ENCODE data around the gene ACBD6.

The ACBD6 gene

DNA sequence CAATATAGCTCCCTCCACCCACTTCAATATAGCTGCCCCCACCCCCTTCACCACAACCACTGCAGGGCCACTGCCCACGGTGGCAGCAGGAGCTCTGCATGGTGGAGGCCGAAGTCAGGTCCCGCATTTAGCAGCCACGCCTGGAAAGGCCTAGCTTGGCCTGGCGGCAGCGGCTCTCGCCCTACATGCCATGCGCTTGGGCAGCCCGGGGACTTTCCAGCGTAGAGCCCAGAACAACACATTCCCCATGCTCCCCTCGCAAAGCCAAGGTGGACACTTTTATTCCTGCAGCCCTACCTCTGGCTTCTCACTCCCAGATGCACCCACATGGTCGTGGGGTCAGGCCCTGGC lies 235.2 kb downstream of the ACBD6 start:
- DNase-seq = no peak

DNA sequence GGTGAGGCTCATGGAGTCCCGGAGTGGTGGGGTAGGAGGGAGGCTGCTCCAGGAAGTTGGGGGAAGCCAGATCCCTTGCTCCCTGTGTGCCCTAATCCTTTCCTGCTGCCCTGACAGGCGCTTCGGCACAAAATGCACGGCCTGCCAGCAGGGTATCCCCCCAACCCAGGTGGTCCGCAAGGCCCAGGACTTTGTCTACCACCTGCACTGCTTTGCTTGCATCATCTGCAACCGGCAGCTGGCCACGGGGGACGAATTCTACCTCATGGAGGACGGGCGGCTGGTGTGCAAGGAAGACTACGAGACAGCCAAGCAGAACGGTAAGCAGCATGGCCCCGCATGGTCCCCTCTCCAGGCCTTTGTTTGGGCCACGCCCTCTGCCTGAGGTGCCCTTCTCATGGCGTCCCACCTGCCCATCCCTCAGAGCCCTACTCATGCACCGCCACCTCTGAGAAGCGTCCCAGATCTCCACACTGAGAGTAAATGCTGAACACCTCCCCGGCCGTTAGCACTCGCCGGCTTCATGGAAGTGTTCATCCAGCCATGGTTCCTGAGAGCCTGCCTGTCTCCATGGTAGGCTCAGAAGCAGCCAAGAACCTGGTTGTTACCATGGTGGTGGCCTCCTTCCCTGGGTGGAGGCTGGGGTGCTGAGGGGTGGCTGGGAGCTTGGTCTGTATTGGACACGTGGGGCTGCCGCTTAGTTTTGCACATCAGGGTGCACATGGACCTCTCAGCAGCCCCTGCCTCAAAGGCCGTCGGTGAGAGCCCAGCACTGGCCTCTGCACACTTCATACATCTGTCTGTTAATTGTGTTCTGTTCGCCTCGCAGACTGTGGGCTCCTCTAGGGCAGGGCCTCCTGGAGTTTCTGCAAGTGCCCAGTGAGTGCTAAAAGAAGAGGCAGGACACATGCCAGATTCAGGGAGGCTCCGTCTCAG lies 235.8 kb downstream of the ACBD6 start:
- DNase-seq = no peak

GRCh38 chr1:180265871-180266270 lies 236.5 kb downstream of the ACBD6 start:
- no peak for DNase-seq

GRCh38 chr1:180265201-180265600 lies 237.2 kb downstream of the ACBD6 start:
- DNase-seq = no peak

- DNase-seq = no peak
These were observed 237.8 kb downstream of the ACBD6 start for GRCh38 chr1:180264595-180264994.

- DNase-seq = no peak
These were observed 239.5 kb downstream of the ACBD6 start for GRCh38 chr1:180262628-180263488.

- no peak for DNase-seq
These were observed 240.7 kb downstream of the ACBD6 start for GRCh38 chr1:180261524-180262155.

DNA sequence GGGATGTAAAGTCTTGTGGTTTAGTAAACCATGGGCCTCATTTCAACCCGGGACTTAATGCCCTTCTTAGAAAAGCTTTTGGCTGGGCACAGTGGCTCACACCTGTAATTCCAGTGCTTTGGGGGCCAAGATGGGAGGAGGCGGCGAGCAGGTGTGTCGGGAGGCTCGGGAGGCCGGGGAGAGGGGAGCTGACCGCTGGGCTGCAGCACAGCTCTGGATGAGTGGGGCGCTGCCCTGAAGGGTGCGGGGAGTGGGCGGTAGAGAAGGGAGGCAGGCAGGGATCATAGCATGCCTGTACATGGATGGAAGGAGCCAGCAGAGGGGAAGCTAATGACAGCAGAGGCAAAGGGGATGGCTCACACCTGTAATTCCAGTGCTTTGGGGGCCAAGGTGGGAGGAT lies 241.3 kb downstream of the ACBD6 start:
- DNase-seq = no peak

DNA sequence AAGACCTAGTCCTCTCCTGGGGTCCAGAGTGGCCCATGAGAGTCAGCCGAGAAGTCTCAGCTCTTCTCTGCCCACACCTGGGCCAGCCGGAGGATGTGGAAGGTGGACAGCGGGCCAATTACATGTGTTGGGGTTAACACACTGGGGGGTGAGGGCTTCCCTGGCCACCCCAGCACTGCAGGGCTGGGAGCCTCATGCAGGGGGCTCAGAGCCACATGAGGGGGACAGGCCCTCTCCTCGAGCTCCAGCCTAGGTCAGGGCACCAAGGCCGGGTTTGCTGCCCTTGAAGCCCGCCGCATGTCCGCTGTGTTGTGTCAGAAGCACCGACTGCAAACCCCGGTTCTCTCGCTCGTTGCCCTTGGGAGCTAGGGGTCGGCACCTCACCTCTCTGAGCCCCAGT lies 241.8 kb downstream of the ACBD6 start:
- no peak for DNase-seq

- no peak for DNase-seq
These were observed 242.7 kb downstream of the ACBD6 start for GRCh38 chr1:180259431-180260338.

DNA sequence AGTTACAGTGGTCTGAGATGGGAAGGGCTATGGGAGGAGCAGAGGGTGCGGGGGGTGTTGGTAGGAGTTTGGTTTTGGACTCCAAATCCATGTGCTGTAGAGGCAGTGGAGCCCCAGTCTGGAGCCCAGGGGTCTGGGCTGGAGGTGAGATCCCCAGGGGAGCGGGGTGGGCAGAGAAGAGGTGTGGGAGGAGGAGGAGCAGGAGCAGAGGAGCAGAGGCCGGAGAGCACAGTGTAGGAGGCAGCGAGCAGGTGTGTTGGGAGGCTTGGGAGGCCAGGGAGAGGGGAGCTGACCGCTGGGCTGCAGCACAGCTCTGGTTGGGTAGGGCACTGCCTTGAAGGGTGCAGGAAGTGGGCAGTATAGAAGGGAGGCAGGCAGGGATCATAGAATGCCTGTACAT lies 243.4 kb downstream of the ACBD6 start:
- no peak for DNase-seq

GRCh38 chr1:180258290-180258689 lies 244.1 kb downstream of the ACBD6 start:
- DNase-seq = no peak

DNA sequence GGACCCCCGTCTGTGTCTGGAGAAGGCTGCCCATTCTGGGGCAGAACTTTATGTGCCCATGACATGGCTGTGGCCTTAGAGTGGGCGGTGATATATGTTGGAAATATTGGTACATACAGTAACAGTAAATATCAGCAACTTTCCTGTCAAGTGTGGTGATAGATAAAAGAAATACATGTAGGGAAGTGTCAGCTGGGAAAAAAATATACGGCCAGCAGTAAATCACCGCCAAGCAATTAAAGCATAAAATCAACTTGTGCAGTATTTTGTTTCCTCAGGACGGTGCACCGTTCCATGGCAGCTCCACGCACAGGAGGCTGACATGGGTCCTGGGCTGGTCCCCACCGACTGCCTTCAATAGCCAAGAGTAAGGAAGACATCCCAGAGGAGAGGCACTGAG lies 244.9 kb downstream of the ACBD6 start:
- no peak for DNase-seq

GRCh38 chr1:180257028-180257386 lies 245.4 kb downstream of the ACBD6 start:
- no peak for DNase-seq

GRCh38 chr1:180256341-180257027 lies 245.9 kb downstream of the ACBD6 start:
- DNase-seq = no peak

GRCh38 chr1:180255536-180256340 lies 246.6 kb downstream of the ACBD6 start:
- DNase-seq = no peak

- no peak for DNase-seq
These were observed 247.5 kb downstream of the ACBD6 start for GRCh38 chr1:180254854-180255253.

DNA sequence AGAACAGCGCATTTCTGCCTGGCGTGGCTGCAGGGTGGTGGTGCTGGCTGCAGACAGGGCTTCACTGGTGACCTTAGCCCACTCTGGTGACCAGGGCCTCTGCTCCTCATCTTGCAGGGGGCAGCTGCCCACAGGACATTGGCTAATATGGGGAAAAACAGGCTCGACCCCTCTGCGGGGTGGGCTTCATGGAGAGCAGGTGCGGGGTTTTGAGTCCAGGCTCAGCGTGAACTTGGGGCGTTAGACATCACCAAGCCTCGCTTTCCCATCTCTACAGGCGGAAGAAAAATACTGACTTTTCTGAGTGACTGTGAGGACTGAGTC lies 247.9 kb downstream of the ACBD6 start:
- no peak for DNase-seq

DNA sequence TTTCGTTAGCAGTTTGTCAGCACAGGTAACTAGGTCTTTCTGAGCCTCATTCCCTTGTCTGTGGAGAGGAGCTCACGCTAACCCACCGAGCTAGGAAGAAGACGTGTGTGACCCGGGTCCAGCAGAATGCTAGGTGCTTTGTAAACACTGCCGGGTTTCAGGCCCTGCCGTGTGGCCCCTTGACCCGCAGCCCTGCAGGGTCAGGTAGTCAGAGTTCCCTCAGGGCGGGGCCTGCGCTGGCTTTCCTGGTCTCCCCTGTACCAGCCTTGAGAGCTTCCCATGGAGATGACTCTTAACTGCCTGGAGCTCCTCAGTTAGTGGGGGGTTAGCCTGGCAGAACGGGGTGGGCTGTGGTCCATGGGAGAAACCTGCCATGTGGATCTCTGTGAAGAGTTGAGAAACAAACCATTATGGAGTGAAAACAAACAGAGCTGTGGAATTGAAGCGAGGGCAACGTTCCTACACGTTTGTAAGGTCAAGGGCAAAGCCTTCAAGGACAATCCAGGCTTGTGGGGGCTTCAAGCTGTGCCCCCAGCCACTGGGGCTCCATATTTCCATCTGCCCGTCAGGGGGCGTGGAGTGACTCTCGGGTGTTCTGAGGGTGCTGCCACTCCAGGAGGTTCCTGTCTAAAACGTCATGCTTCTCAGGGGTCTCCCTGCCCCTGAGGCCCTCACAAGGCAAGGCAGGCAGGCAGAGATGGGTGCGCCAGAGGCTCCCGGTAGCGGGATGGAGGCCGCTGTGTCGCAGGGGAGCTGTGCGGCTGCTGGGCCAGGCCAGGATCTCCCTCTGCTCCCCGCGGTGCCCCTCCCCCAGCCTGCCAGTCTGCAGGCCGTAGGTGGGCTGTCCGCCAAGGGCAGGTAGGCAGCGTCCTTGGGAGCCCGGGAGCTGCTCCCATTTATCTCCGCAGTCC lies 248.5 kb downstream of the ACBD6 start:
- DNase-seq = no peak

All from activated CD8-positive, alpha-beta memory T cell treated with anti-CD3 and anti-CD28 coated beads, Interleukin-2, amount 50 U/mL, for 4 hours (primary cell).